Uterus (tissue), 4 donors: ENCODE measurements around the gene PGRMC2. TPM values are rescaled to one million over a fixed set of nuclear protein-coding genes. Genes with fewer than 3 reads are reported as not detected.
"Not testable (repeated sequence)": the region's sequence is repeated elsewhere in the genome, so short reads cannot be mapped to it uniquely, and the experiment has no call there.

ENCODE experiments used
- DNase-seq, 2 donors: peaks; one replicate each; pipeline ENCODE4 v3.0.0-alpha.2; 2019 to 2020
- H3K27ac ChIP-seq, 2 donors: fragments of 200-600 bp; sonication (generic); 1 replicate in 1 of 2; 2 replicates in 1 of 2; pipeline ENCODE4 v1.5.1; 2016 to 2018
- H3K27me3 ChIP-seq, 2 donors: fragments of 200-600 bp; sonication (generic); one replicate each; pipeline ENCODE4 v1.5.1; 2018 to 2019; ENCODE audit warnings: control low read depth in 1 of 2
- H3K36me3 ChIP-seq, 2 donors: fragments of 200-600 bp; sonication (generic); one replicate each; pipeline ENCODE4 v1.5.1; 2019; ENCODE audit warnings: control low read depth in 1 of 2
- H3K4me1 ChIP-seq, 2 donors: fragments of 200-600 bp; sonication (generic); one replicate each; pipeline ENCODE4 v1.5.1; 2018 to 2019; ENCODE audit warnings: control low read depth in 1 of 2
- H3K4me3 ChIP-seq, 2 donors: fragments of 200-600 bp; sonication (generic); 1 replicate in 1 of 2; 2 replicates in 1 of 2; pipeline ENCODE4 v1.5.1; 2018 to 2019; ENCODE audit warnings: mild to moderate bottlenecking in 1 of 2
- H3K9me3 ChIP-seq, 2 donors: fragments of 200-600 bp; sonication (generic); one replicate each; pipeline ENCODE4 v1.5.1; 2019; ENCODE audit warnings: control low read depth in 1 of 2
- CTCF ChIP-seq, 4 experiments: fragments of 200-600 bp in 2 of 4; fragments of 450-650 bp in 2 of 4; sonication (generic) in 2 of 4; IDR thresholded peaks; one replicate each; pipeline ENCODE4 v1.5.1; 2016 to 2019; ENCODE audit warnings: antibody characterized with exemption in 4 of 4, mild to moderate bottlenecking in 2 of 4, moderate library complexity in 1 of 4
- POLR2A ChIP-seq, 2 donors: fragments of 450-650 bp; IDR thresholded peaks; one replicate each; pipeline ENCODE4 v1.6.1; 2016; ENCODE audit warnings: antibody characterized with exemption in 2 of 2, mild to moderate bottlenecking in 1 of 2, moderate library complexity in 1 of 2
- intact Hi-C: fragments of 100-400 bp; cut with DNase I; formaldehyde crosslinking; loops from one replicate; pipeline ENCODE4 v1.15.1; 2023; ENCODE audit warnings: low total_unique reads
- total RNA-seq, 4 donors: library from RNA; depleted of rRNA in 3 of 4; stranded (reverse); fragments of >200 nt in 3 of 4; gene quantifications; one replicate each; pipeline versions ENCODE4 v1.1.0 to v1.2.4, GENCODE V29; 2014 to 2023
- donor health status: DM: yes; HTN: yes; CAD: no.

Gene PGRMC2
- total RNA-seq, 4 donors from 2014 or later = 14.9 to 66.0 (median 37.6) TPM

- no peaks in the 10 kb centered on the region for H3K4me1 ChIP-seq
- no peak overlapping the region for H3K4me3 ChIP-seq
- H3K27me3 ChIP-seq = no peaks in the 10 kb centered on the region
- no peaks in the 10 kb centered on the region for H3K36me3 ChIP-seq
- TF ChIP-seq POLR2A (IDR thresholded peaks at IDR 0.05) (no peak), CTCF (IDR thresholded peaks at IDR 0.05) (no peak)
- intact Hi-C loops = no loop called here
- no peak overlapping the region for H3K27ac ChIP-seq
- DNase-seq = no peak
- no peaks in the 10 kb centered on the region for H3K9me3 ChIP-seq
These were observed 18.6 kb downstream of the PGRMC2 start for GRCh38 chr4:128268970-128269369.

- no peaks in the 10 kb centered on the region for H3K9me3 ChIP-seq
- no peaks in the 10 kb centered on the region for H3K27me3 ChIP-seq
- TF ChIP-seq CTCF (IDR thresholded peaks at IDR 0.05) (no peak), POLR2A (IDR thresholded peaks at IDR 0.05) (no peak)
- H3K4me3 ChIP-seq = no peak overlapping the region
- no peak overlapping the region for H3K27ac ChIP-seq
- intact Hi-C loops = no loop called here
- H3K36me3 ChIP-seq = no peaks in the 10 kb centered on the region
- no peaks in the 10 kb centered on the region for H3K4me1 ChIP-seq
- no peak for DNase-seq
These were observed 19.9 kb downstream of the PGRMC2 start for GRCh38 chr4:128267745-128268144.

GRCh38 chr4:128267171-128267570 lies 20.4 kb downstream of the PGRMC2 start:
- H3K27me3 ChIP-seq, intact Hi-C loops, DNase-seq, H3K27ac ChIP-seq, H3K36me3 ChIP-seq, H3K4me3 ChIP-seq, H3K4me1 ChIP-seq, H3K9me3 ChIP-seq: not testable (repeated sequence)

GRCh38 chr4:128265550-128265949 lies 22.1 kb downstream of the PGRMC2 start:
- H3K27me3 ChIP-seq, H3K4me1 ChIP-seq, H3K4me3 ChIP-seq, intact Hi-C loops, H3K27ac ChIP-seq, DNase-seq, H3K9me3 ChIP-seq, H3K36me3 ChIP-seq: not testable (repeated sequence)

- H3K9me3 ChIP-seq, intact Hi-C loops, H3K27me3 ChIP-seq, H3K4me3 ChIP-seq, H3K36me3 ChIP-seq, H3K4me1 ChIP-seq, DNase-seq, H3K27ac ChIP-seq: not testable (repeated sequence)
These were observed 27.7 kb downstream of the PGRMC2 start for GRCh38 chr4:128259889-128260288.

- DNase-seq, H3K4me1 ChIP-seq, H3K36me3 ChIP-seq, H3K9me3 ChIP-seq, intact Hi-C loops, H3K27ac ChIP-seq, H3K27me3 ChIP-seq, H3K4me3 ChIP-seq: not testable (repeated sequence)
These were observed 29.4 kb downstream of the PGRMC2 start for GRCh38 chr4:128258166-128258565.

GRCh38 chr4:128256539-128256938 lies 31.1 kb downstream of the PGRMC2 start:
- H3K9me3 ChIP-seq = no peaks in the 10 kb centered on the region
- H3K4me3 ChIP-seq = no peak overlapping the region
- no peak overlapping the region for H3K27ac ChIP-seq
- no peaks in the 10 kb centered on the region for H3K27me3 ChIP-seq
- no peak for DNase-seq
- TF ChIP-seq CTCF (IDR thresholded peaks at IDR 0.05) (no peak), POLR2A (IDR thresholded peaks at IDR 0.05) (no peak)
- intact Hi-C loops = no loop called here
- H3K36me3 ChIP-seq = no peaks in the 10 kb centered on the region
- H3K4me1 ChIP-seq = no peaks in the 10 kb centered on the region
